ENCODE measurements around the gene KLHL6.
"Not testable (repeated sequence)": the region's sequence is repeated elsewhere in the genome, so short reads cannot be mapped to it uniquely, and the experiment has no call there.

Gene KLHL6

DNA sequence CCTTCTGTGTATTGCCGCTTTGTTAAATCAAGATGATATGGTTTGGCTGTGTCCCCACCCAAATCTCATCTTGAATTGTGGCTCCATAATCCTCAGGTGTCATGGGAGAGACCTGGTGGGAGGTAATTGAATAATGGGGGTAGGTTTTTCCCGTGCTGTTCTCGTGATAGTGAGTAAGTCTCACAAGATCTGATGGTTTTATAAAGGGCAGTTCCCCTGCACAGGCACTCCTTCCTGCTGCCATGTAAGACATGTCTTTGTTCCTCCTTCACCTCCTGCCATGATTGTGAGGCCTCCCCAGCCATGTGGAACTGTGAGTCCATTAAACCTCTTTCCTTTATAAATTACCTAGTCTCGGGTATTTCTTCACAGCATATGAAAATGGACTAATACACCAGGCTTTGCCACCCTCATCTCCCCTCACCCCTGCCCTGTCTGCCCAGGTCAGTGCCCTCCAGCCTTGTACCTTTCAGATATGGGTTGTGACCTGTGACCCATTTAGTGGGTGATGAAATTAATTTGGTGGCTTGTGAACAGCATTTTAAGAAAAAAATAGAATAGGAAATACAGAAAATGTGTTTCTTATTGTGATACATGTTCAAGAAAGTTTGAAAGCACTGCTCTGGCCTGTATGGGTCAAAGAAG lies 71.0 kb downstream of the KLHL6 start:
- no peak for DNase-seq

DNA sequence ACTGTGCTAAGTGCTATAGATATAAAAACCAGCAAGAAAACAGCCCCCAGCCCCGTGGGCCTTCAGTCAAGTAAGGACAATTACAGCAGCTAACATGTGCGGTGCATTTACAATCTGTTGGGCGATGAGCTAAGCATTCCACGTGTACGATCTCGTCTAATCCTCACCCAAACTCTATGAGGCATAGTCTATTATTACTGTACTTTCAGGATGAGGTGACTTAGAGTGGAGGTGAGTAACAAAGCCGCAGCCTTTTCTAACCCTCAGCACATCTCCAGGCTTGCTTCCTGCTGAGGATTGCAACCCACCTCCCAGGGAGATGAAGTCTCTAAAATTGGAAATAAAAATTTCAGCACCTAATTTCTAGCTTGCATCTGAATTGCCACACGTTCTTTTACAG lies 73.9 kb downstream of the KLHL6 start:
- no peak for DNase-seq

DNA sequence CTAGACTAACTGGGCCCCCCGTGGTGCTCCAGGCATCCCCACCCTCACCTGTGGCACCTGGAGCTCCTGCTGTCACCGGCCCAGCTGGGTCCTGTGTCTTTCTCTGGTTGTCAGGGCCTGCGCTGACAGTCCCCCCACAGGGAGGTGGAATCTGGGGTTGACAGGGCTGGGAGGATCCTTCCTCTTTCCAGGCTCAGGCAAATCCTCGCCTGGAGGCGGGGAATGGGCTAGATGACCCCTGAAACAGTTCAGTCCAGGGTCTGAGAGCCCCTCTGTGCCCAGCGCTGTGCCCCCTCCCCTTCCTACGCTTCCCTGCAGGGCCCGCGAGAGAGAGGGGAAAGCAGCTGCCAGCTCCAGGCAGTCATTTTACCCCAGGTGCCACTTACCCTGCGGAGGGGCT lies 77.0 kb downstream of the KLHL6 start:
- no peak for DNase-seq

DNA sequence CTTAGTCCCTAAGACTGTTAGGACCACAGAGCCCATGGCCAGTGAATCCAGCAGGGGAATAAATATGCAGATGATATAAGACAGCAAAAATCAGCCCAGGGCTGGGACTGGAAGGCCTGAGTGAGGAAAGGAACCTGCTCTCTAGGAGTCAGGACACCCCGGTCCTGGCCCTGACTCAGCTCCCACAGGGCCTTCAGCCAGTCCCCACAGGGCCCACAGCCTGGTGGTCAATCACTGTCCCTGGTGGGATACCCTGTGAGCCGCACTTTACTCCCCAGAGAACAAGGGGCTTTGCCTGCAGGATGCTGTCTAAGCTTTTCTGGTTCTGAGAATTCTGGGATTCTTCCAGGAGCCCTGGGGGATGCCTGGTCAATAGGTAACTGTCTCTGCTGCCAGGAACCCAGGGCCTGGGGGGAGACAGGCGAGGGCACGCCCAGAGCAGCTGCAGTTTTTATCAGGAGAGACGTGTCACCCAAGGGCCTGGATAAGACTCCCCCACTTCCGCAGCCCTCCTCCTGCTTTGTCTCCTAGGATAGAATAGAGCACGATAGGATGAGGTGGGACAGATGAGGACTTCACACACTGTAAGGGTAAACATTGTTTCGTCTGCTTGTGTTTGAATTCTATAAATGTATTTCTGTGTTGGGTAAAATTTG lies 77.6 kb downstream of the KLHL6 start:
- DNase-seq, result no peak

DNA sequence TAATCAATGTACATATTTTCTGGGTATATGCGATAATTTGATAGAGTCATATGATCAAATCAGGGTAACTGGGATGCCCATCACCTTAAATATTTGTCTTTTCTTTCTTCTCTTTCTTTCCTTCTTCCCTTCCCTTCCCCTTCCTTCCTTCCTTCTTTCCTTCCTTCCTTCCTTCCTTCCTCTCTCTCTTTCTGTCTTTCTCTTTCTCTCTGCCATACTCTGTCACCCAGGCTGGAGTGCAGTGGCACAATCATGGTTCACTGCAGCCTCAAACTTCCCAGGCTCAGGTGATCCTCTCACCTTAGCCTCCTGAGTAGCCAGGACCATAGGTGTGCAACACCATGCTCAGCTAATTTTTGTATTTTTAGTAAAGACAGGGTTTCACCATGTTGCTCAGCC lies 79.7 kb downstream of the KLHL6 start:
- DNase-seq, result not testable (repeated sequence)

DNA sequence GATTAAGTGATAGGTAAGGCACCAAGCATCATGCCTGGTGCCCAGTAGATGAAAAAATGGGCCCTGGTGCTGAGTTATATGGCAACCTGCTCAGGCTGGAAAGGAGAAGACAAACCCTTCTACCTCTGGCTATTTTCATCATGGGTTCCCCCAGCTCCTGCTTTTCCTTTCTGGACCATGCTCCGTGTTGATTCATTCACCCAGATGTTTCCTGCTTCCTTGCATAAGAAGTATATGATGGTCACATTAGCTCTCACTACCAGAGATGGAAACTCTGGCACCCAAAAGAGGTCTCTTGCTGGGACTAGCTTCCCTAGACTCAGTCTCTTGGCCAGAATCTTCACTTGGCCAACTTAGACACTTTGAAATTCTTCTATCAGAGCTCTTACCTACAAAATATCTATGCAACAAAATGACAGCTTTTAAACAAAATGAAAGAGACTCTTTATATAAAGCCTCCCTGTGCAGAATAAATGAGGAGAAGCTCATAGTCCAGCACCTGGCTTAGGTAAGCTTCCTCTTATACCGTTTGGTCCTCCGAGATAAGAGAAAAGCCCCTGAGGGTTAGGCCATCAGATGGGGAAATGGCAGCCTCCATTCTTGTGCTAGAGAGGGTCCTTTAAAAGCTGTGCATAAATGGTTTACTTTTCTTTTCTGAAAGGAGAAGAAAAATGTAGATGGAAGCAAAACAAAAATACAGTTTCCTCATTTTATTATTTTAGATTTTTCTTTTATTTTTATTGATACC lies 80.3 kb downstream of the KLHL6 start:
- DNase-seq, result no peak

DNA sequence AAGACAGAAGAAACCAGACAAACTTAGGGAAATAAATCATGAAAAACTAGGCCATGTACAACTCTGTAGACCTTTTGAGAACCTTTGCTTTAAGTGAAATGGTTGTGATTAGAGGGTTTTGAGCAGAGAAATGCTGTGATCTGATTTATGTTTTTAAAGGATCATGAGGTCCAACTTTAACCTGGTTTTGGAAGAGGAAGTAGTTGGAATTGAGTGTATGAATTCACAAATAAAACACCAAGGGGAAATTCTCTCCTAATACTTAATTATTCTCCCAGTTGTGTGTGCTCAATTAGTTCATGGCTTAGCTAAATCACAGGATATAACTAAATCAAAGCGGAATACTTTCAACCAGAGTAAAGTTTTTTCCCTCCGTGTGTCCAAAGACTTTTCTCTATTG lies 81.5 kb downstream of the KLHL6 start:
- DNase-seq, result no peak

DNA sequence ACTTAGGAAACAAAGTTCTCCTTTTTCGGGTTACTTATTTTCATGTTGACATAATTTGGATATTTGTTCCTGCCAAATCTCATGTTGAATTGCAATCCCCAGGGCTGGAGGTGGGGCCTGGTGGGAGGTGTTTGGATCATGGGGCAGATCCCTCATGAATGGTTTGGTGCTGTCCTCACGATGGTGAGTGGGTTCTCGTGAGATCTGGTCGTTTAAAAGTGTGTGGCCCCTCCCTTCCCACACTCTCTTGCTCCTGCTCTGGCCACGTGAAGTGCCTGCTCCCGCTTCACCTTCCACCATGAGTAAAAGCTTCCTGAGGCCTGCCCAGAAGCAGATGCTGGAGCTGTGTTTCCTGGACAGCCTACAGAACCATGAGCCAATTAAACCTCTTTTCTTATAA lies 83.4 kb downstream of the KLHL6 start:
- no peak for DNase-seq

DNA sequence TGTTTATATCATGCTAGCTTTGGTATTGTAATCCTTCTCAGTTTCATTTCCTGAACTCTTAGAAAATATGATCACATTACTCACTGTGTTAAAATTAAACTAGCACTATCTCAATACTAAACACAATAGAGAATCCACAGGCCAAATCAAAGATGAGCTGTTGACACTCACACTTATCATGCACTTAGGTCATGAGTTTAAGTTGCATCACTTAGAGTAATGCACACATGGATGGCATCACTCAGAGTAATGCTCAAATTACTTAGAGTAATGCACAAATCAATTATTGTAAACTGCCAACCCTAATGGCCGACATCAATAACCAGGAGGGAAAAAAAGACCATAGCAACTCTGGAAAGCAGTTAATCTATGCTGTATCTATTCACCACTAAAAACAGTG lies 87.1 kb downstream of the KLHL6 start:
- DNase-seq, result no peak

DNA sequence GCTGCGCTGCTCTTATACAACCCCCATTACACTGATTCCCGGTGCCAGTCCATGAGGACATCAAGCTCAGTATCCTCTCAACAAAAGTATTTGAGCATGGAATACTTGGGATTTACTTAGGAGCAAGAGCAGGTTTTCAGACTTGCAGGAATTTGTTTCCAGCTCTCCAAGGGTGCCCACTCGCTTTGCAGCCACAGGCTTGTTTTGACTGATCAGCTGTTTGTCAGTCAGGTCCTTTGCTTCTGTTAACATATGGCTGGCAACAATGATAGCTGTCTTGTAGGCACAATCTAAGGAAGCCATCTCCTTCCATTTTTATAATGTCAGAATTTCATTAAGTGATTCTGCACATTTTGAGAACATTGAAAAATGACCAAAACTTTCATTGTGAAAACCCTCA lies 88.9 kb downstream of the KLHL6 start:
- no peak for DNase-seq

DNA sequence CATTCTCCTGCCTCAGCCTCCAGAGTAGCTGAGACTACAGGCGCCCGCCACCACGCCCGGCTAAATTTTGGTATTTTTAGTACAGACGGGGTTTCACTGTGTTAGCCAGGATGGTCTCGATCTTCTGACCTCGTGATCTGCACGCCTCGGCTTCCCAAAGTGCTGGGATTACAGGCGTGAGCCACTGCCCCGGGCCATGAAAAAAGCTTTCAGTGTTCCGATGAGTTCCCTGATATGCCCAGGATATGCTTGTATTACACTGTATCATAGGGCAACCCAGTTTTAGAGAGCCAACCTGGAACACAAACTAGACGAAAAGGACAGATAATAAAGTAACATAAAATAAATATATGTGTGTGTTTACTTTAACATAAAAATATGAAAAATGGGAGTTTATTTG lies 89.8 kb downstream of the KLHL6 start:
- not testable (repeated sequence) for DNase-seq

DNA sequence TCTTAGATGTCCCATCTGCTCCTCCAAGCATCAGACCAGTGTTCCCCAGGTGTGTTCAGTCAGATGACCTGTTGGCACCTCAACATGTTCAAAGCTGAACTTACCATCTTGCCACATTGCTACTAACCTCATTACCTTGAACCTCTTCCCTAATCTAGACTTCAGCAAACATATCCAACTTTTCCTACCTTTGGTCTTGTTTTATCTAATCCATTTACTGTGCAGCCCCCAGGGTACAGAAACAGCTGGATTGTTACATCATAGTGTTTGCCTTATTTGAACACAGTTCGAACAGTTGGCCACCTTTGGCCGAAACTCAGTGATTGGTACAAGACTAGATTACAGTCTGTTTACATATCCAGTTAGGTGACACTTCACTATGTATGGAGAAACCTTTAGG lies 91.0 kb downstream of the KLHL6 start:
- no peak for DNase-seq

DNA sequence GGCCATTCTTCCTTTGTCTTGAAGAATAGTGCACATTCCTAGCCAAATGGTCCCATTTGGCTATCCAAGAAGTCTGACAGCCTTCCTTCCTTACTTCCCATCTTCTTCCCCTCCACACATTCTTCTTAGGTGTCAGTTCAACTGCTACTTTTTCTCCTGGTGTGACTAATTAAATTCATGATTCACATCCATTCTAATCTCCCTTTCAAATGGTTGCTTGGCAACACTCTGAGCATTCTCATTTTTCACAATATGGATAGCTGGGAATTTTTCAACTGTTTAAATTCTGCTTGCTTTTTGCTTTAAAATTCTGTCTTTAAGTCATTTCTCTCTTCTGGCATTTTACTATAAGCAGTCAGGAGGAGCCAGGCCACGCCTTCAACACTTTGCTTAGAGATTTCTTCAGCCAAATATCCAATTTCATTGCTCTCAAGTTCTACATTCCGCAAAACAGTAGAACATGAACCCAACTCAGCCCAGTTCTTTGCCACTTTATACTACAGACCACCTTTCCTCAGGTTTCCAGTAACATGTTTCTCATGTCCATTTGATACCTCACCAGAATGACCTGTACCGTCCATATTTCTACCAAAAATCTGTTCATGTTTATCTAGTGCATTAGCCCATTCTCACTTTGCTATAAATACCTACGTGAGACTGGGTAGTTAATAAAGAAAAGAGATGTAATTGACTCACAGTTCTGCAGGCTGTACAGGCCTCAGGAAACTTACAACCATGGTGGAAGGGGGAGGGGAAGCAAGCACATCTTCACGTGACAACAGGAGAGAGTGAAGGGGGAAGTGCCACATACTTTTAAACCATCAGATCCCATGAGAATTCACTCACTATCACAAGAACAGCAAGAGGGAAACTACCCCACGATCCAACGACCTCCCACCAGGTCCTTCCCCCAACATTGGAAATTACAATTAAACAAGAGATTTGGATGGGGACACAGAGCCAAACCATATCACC lies 95.1 kb downstream of the KLHL6 start:
- no peak for DNase-seq

DNA sequence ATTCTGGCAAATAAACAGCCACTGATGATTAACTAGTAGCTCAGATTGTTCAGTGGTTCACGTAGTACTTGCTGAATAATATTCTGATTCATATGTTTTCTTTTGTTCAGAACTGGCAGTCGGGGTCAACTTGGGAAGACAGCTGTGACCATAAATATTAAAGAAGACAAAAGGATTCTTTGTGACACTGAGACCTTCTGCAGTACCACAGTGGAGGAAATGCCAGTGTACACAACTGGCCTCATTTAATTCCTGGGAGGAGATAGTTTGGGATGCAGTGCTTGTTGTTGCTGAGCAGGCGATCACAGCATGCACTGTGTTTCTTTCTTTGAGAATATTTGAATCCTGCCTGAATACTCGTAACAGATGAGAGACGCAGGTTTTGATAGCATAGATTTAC lies 100.4 kb downstream of the KLHL6 start:
- no peak for DNase-seq

DNA sequence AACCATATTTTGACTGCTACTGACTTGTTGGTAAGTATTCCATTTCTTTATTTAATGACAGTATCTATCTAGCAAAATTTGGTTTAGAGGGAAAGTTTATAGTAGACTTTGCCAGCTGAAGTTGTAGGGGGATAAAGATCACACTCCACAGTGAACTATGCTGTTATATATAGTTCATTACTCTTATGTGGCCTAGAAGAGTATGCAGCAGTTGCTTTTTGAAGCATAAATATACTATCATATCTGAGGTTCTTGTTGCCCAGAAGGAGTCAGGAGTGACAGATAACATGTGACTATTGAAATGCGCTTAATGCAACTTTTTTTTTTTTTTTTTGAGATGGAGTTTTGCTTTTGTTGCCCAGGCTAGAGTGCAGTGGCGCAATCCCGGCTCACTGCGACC lies 101.4 kb downstream of the KLHL6 start:
- no peak for DNase-seq

DNA sequence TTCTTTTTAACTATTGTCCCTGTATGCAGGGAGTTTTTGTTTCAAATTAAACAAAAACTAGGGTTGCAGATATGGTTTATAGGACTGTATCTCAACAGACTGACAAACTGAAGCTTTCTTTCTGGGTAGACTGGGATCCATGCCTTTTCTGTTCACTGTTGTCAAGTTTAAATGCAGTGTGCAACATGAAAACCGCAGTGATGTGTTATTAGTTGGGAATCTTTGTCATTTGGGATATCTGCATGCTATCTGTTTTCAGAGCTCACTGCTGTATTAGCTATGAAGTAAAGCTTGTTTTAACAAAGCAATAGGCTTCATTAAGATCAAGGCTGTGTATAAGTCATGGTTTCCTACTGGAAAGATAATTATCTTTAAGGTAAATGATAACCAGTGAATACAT lies 105.7 kb downstream of the KLHL6 start:
- DNase-seq, result no peak

DNA sequence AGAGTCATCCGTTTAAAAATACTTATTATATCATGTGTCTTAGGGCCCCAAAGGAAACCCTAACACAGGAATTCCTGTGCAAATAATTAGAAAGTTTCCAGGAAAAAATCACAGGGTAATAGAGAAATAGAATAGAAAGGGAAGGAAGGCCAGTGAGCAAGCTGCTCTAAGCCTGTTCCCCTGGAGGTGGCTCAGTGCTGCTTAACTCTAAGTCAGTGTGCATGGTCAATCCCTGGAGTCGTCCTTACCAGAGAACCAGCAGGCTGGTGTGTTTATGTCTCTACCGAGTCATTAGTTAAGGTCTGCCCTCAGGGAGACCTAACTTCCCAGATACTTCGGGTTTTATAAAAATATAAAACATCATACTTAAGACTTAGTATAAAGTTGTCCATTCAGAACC lies 106.1 kb downstream of the KLHL6 start:
- DNase-seq, result no peak

DNA sequence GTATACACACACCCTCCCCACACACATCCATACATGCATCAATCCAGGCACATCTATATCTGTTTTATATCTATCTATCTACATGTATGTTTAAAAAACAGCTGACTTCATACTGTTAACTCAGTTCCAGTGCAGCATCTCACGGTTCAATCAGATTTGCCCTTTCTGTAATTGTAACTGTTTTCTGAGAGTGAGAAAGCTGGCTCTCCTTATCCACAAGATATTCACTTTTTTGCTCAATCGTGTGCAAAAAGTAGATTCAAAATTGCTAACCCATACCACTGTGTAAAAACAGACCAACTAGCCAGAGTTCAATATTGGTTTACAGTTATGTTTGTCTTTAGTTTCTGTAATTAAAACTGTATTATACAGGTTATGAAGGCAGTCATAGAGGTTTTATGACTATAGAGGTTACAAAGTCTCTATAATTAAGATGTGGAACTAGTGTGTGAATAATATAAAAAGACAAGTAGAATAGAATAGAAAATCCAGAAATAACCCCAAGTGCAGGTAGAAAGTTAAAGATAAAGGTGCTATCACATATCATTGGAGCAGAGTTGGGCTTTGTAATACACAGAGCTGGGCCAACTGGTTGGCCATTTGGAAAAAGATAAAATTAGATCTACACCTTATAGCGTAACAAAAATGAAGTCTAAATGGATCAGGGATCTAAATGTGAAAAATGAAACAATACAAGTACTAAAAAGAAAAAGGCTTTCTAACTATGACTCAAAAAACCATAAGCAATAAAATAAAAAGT lies 107.0 kb downstream of the KLHL6 start:
- DNase-seq, result no peak

DNA sequence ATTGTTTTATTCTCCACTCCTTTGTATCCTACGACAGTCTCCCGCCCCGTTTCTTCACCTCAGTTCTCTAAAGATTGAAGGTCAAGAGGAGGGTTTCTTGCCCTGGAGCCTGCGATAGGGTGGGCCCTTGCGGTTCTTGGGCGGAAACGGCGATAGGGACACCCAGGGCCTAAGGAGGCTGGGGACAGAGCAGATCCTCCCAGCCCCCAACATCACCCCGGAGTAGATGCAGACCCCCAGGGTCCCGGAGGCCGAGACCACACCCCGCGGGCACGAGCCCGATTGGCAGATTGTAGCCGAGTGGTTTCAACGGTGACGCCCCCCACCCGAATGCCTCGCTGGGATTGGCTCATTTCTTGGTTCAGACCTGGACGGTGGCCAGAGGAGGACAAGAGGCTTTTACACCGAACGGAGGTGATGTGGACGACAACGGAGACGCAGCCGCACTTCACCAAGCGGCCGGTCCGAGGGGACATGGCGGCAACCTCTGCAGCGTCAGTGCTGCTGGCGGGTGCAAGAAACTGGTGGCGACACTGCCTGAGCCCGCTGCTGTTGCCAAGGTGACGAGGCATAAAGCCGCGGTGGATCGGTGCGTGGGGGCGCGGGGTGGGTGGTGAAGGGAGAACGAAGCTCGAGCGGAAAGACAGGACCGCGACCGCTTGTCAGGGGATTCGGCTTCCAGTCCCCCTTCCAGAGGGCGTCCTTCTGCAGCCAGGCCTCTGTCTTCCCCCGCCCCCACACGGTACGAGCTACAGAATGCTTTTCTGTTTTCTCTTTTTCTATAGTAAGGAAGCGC lies 108.1 kb downstream of the KLHL6 start:
- DNase-seq, result peak; percentile 70 to 73

DNA sequence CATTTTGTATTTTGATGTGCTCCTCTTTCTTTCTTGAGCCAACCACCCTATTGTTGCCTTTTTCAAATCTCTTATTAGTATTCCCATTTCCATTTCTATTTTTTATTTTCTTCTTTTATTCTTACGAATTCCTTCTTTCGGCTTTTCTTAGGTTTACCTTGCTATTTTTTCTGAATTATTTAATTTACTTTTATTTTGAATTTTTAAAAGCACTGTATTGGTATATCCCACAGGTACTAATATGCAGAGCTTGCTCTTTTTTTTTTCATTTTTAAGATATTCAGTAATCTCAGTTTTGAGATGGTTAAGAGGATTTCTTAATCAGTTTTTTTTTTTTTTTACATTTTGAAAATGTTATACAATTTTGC lies 108.7 kb downstream of the KLHL6 start:
- DNase-seq, result no peak

DNA sequence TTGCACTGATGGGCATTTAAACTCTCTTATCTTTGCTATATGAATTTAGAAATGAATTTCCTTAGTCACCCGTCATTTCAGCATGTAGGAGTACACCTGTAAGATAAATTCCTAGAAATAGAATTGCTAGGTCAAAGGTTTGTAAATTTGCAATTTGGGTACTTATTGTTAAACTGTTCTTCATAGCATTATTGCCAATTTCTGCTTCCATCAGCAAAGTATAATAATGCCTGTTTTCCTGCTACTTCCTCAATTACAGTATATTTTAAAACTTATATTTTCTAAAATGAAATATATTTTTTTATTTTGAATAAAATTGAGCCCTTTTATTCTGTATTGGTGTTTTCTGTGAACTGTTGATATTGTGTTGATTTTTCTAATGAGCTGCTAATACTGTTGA lies 110.8 kb downstream of the KLHL6 start:
- no peak for DNase-seq
